Prostate gland (tissue), 2 donors: ENCODE results near the gene DHX9. TPM values are rescaled to one million over a fixed set of nuclear protein-coding genes. Genes with fewer than 3 reads are reported as not detected.

Source experiments
- DNase-seq: peaks from one replicate; pipeline ENCODE4 v3.0.0-alpha.2; 2019; ENCODE audit warnings: low spot score
- H3K27ac ChIP-seq, 2 donors: fragments of 200-600 bp; sonication (generic); 2 replicates each; pipeline ENCODE4 v1.5.1; 2017 to 2019
- H3K27me3 ChIP-seq: fragments of 200-600 bp; sonication (generic); replicated peaks from 2 replicates; pipeline ENCODE4 v1.5.1; 2019; ENCODE audit not compliant: insufficient read depth
- H3K36me3 ChIP-seq, 2 donors: fragments of 200-600 bp; sonication (generic); 1 replicate in 1 of 2; 2 replicates in 1 of 2; pipeline versions ENCODE4 v1.5.1 to v1.8.1; 2017 to 2019
- H3K4me1 ChIP-seq: fragments of 200-600 bp; sonication (generic); replicated peaks from 2 replicates; pipeline ENCODE4 v1.5.1; 2019
- H3K4me3 ChIP-seq, 2 donors: fragments of 200-600 bp; sonication (generic); 2 replicates each; pipeline ENCODE4 v1.5.1; 2017 to 2019
- H3K9me3 ChIP-seq: fragments of 200-600 bp; sonication (generic); 2 replicates; pipeline ENCODE4 v1.5.1; 2017
- POLR2A ChIP-seq: fragments of 450-650 bp; IDR thresholded peaks from one replicate; pipeline ENCODE4 v1.6.1; 2016; ENCODE audit warnings: antibody characterized with exemption, mild to moderate bottlenecking
- POLR2AphosphoS5 ChIP-seq: sonication (generic); formaldehyde crosslinking; IDR thresholded peaks from one replicate; pipeline ENCODE4 v1.6.1; 2017; ENCODE audit warnings: antibody characterized with exemption
- WGBS: methylation state at CpG from one replicate; pipeline ENCODE4 v1.1.5; 2018; 5-methylcytosine and 5-hydroxymethylcytosine counted together
- intact Hi-C: fragments of 100-400 bp; cut with DNase I; formaldehyde crosslinking; loops from one replicate; pipeline ENCODE4 v1.14.2; 2022
- total RNA-seq, 2 donors: library from RNA; depleted of rRNA; stranded (reverse); fragments of >200 nt; gene quantifications; one replicate each; pipeline ENCODE4 v1.1.0, GENCODE V29; 2016
- TF ChIP-seq, protein P1 (sequence below), 4 experiments: fragments of 200-600 bp in 2 of 4; fragments of 450-650 bp in 2 of 4; sonication (generic) in 2 of 4; IDR thresholded peaks; 1 replicate in 3 of 4; 2 replicates in 1 of 4; pipeline ENCODE4 v1.5.1; 2016 to 2019; ENCODE audit warnings: antibody characterized with exemption in 4 of 4, mild to moderate bottlenecking in 2 of 4, moderate library complexity in 2 of 4

Gene DHX9
- total RNA-seq, 2 donors from 2014 or later: 97.4 to 103 TPM

- DNase-seq: no peak
- Histone ChIP-seq H3K4me3 (no peak overlapping the region), H3K36me3 (peaks cover 8 to 20% of the 10 kb centered on the region in 2 donors), H3K4me1 (no peaks in the 10 kb centered on the region), H3K27ac (no peak overlapping the region), H3K27me3 (no peaks in the 10 kb centered on the region), H3K9me3 (no peaks in the 10 kb centered on the region)
- WGBS: 94% methylated on average over 12 of the region's 12 CpGs
- intact Hi-C loops: no loop called here
- TF ChIP-seq POLR2AphosphoS5 (no peak), POLR2A (no peak)
- TF ChIP-seq, protein P1, sequence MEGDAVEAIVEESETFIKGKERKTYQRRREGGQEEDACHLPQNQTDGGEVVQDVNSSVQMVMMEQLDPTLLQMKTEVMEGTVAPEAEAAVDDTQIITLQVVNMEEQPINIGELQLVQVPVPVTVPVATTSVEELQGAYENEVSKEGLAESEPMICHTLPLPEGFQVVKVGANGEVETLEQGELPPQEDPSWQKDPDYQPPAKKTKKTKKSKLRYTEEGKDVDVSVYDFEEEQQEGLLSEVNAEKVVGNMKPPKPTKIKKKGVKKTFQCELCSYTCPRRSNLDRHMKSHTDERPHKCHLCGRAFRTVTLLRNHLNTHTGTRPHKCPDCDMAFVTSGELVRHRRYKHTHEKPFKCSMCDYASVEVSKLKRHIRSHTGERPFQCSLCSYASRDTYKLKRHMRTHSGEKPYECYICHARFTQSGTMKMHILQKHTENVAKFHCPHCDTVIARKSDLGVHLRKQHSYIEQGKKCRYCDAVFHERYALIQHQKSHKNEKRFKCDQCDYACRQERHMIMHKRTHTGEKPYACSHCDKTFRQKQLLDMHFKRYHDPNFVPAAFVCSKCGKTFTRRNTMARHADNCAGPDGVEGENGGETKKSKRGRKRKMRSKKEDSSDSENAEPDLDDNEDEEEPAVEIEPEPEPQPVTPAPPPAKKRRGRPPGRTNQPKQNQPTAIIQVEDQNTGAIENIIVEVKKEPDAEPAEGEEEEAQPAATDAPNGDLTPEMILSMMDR (IDR thresholded peaks at IDR 0.05): no peak
Observed at GRCh38 chr1:182869241-182869666, 30.1 kb downstream of the DHX9 start.

GRCh38 chr1:182872881-182873280 lies 33.7 kb downstream of the DHX9 start:
- peaks cover 18% of the 10 kb centered on the region in 2 donors for H3K36me3 ChIP-seq
- H3K4me3 ChIP-seq: no peak overlapping the region
- intact Hi-C loops: no loop called here
- WGBS: 92% methylated on average over 3 of the region's 3 CpGs
- H3K27ac ChIP-seq: no peak overlapping the region
- TF ChIP-seq, protein P1 (IDR thresholded peaks at IDR 0.05): no peak
- no peak for TF ChIP-seq POLR2A
- TF ChIP-seq POLR2AphosphoS5: no peak
- H3K9me3 ChIP-seq: no peaks in the 10 kb centered on the region
- H3K4me1 ChIP-seq: no peaks in the 10 kb centered on the region
- no peaks in the 10 kb centered on the region for H3K27me3 ChIP-seq
- DNase-seq: no peak

GRCh38 chr1:182875889-182876288 lies 36.7 kb downstream of the DHX9 start:
- H3K4me1 ChIP-seq: no peaks in the 10 kb centered on the region
- no peak for DNase-seq
- H3K36me3 ChIP-seq: peaks cover 30 to 36% of the 10 kb centered on the region in 2 donors
- H3K27ac ChIP-seq: no peak overlapping the region
- H3K4me3 ChIP-seq: no peak overlapping the region
- no peaks in the 10 kb centered on the region for H3K27me3 ChIP-seq
- TF ChIP-seq, protein P1 (IDR thresholded peaks at IDR 0.05): no peak
- TF ChIP-seq POLR2A (no peak), POLR2AphosphoS5 (no peak)
- no peaks in the 10 kb centered on the region for H3K9me3 ChIP-seq
- 44% methylated on average over 2 of the region's 2 CpGs for WGBS
- intact Hi-C loops: no loop called here

GRCh38 chr1:182877331-182877730 lies 38.2 kb downstream of the DHX9 start:
- no peak for TF ChIP-seq POLR2AphosphoS5
- TF ChIP-seq POLR2A: no peak
- TF ChIP-seq, protein P1 (IDR thresholded peaks at IDR 0.05): no peak
- no peaks in the 10 kb centered on the region for H3K27me3 ChIP-seq
- H3K4me3 ChIP-seq: no peak overlapping the region
- peaks cover 36% of the 10 kb centered on the region in 2 donors for H3K36me3 ChIP-seq
- H3K4me1 ChIP-seq: no peaks in the 10 kb centered on the region
- H3K9me3 ChIP-seq: no peaks in the 10 kb centered on the region
- no peak overlapping the region for H3K27ac ChIP-seq
- DNase-seq: no peak
- intact Hi-C loops: no loop called here

- WGBS: 94% methylated on average over 7 of the region's 7 CpGs
- H3K36me3 ChIP-seq: peaks cover 35 to 38% of the 10 kb centered on the region in 2 donors
Observed at GRCh38 chr1:182877842-182878241, 38.7 kb downstream of the DHX9 start.

More at GRCh38 chr1:182877842-182878241, 38.7 kb downstream of the DHX9 start:
- intact Hi-C loops: no loop called here
- Histone ChIP-seq H3K27me3 (no peaks in the 10 kb centered on the region), H3K4me1 (no peaks in the 10 kb centered on the region), H3K27ac (no peak overlapping the region), H3K4me3 (no peak overlapping the region), H3K9me3 (no peaks in the 10 kb centered on the region)
- no peak for DNase-seq
- TF ChIP-seq, protein P1 (IDR thresholded peaks at IDR 0.05): no peak
- TF ChIP-seq POLR2AphosphoS5 (no peak), POLR2A (no peak)
